GM13977 (cell line): ENCODE data around the gene GALNT5.

Source experiments
- DNase-seq: peaks from one replicate; pipeline ENCODE4 v3.0.0; 2012; ENCODE audit warnings: low spot score
- in situ Hi-C: fragments of 300-500 bp; cut with MboI; formaldehyde crosslinking; loops from one replicate; pipeline ENCODE4 v1.12.0; 2022; ENCODE audit warnings: low sequenced_read_pairs, low pct_unique_long_range_greater_than_20kb, mixed read lengths, inconsistent platforms; ENCODE audit not compliant: unreplicated experiment
- TF ChIP-seq, protein P1 (sequence below): IDR thresholded peaks from 2 replicates; pipeline ENCODE4 v1.5.1; 2012; ENCODE audit warnings: mild to moderate bottlenecking, control low read depth; ENCODE audit not compliant: insufficient read depth; ENCODE audit errors: extremely low read depth, missing control alignments

The GALNT5 gene

DNA sequence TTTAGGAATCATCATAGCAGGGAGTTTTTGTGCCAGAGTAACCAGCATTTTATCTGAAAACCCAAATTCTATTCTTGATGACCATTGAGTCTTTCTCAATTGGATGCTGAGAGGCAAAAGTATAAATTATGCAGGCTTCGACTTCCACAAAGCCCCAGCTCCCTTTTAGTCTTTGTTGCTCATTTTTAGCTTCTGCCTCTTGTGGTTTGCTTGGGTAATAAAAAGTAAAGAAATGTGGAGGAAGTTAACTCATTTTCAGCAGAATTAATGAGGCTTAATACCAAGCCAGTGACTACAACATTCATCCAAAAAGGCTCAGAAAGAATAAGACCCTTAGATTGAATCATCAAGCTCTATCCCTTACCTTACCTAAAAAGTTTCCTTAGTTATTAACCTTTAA, 49.5 kb downstream of the GALNT5 start:
- TF ChIP-seq, protein P1, sequence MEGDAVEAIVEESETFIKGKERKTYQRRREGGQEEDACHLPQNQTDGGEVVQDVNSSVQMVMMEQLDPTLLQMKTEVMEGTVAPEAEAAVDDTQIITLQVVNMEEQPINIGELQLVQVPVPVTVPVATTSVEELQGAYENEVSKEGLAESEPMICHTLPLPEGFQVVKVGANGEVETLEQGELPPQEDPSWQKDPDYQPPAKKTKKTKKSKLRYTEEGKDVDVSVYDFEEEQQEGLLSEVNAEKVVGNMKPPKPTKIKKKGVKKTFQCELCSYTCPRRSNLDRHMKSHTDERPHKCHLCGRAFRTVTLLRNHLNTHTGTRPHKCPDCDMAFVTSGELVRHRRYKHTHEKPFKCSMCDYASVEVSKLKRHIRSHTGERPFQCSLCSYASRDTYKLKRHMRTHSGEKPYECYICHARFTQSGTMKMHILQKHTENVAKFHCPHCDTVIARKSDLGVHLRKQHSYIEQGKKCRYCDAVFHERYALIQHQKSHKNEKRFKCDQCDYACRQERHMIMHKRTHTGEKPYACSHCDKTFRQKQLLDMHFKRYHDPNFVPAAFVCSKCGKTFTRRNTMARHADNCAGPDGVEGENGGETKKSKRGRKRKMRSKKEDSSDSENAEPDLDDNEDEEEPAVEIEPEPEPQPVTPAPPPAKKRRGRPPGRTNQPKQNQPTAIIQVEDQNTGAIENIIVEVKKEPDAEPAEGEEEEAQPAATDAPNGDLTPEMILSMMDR, result no peak
- in situ Hi-C loops, result loop anchor here (10.0 to 25.0 kb wide), 3 partner anchors 288 to 698 kb away; no protein-coding TSS in a partner anchor
- no peak for DNase-seq

DNA sequence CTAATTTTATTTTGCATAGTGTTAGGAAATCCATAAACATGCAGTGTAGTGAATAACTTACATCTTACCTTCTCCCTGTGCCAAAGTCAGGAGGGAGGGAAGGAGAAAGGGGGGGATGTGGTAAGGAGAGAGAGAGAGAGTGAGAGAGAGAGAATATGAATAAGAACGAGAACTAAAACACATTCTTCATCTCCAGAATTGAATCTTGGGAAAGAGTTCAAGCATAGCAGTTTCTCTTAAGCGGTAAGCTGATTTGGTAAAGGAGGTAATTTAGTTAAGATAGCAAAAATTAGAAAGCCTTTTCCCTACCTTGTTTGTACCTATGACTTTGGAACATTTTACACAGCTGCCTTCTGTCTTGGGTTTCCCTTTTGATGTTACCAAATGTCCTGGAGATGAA, 52.4 kb downstream of the GALNT5 start:
- in situ Hi-C loops, result loop anchor here (10.0 to 25.0 kb wide), 3 partner anchors 285 to 695 kb away; no protein-coding TSS in a partner anchor
- TF ChIP-seq, protein P1, result no peak
- DNase-seq, result no peak

DNA sequence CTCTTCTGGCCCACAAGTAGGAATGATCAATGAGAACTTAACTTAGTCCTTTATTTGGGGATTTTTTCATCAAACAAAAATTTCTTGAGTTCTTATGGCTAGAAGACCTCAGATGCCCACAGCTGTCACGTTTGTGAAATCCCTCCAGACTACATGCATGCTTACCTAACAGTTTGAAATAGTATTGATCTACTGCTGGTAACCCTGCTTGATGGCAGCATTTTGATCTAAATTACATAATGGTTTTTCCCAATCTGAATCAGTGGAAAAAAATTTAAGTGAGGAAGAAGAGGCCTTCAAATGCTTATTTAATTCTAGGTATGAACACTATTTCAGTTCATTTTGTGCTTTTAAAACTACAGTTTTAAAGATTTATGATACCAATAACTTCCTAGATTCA, 54.2 kb downstream of the GALNT5 start:
- no peak for DNase-seq
- TF ChIP-seq, protein P1, result no peak
- in situ Hi-C loops, result loop anchor here (25.0 kb wide), 1 partner anchor 451 kb away; no protein-coding TSS in a partner anchor

DNA sequence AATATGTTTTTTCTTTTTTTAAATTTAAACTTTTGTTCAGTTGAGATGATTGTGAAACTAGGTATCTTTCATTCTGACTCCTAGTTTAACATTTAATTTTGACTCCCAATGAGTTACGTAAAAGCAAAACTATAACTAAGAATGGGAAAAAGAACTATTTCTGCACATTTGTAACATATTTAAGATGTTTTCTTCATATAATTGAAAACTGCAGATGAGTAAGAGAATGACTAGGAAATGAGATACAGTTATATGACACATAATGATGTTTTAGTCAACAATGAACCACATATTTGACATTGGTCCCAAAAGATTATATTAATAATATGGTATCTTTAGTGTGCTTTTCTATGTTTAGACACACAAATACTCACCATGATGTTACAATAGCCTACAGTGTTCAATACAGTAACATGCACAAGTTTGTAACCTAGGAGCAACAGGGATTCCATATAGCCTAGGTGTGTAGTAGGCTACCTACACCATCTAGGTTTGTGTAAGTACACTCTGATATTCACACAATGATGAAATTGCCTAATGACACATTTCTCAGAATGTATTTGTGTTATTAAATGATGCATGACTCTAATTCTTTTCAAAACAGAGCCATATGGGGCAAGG, 55.5 kb downstream of the GALNT5 start:
- in situ Hi-C loops, result loop anchor here (25.0 kb wide), 1 partner anchor 449 kb away; no protein-coding TSS in a partner anchor
- DNase-seq, result no peak
- TF ChIP-seq, protein P1, result no peak

DNA sequence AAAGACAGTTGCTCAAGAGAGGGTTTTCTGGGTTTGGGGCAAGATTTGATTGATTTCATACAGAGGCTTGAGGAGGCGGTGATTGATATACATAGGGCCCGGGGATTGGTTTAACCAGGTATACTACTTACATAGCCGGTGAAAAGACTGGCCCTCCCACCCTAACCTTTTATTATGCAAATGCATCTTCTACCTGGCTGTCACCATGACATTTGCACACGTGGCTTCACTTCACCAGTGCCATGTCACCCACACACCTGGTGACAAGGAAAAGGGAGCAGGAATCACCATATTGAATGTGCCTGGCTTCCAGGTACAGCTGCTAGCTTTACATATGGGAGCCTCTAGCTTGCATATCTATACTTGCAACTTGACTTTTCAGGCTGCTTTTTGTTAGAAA, 58.4 kb downstream of the GALNT5 start:
- TF ChIP-seq, protein P1, result no peak
- in situ Hi-C loops, result loop anchor here (25.0 kb wide), 1 partner anchor 446 kb away; no protein-coding TSS in a partner anchor
- DNase-seq, result no peak

DNA sequence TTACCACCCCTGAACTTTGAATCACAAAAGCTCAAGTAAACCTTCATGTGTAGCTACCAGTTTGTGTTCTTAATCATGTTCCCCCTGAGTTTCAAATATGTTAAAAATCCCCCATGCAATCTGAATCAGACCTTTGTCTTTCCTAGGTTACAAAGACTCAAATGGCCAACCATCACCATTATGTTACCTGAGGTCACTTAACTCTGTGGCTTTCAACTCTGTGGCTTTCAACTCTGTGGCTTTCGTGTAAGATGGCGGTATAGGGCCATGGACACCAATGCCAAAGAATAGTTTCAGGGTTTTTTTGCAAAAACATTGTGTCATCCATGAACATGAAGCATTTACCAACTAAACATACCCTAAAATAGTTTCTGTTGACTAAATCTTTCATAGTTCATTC, 61.4 kb downstream of the GALNT5 start:
- TF ChIP-seq, protein P1, result no peak
- DNase-seq, result no peak
- in situ Hi-C loops, result loop anchor here (25.0 kb wide), 1 partner anchor 443 kb away; no protein-coding TSS in a partner anchor
